NCI-H69 (cell line): ENCODE data around the gene NCBP2L.
"Not testable (repeated sequence)": the region's sequence is repeated elsewhere in the genome, so short reads cannot be mapped to it uniquely, and the experiment has no call there.

Experiments
- DNase-seq: peaks from one replicate; lab custom pipeline; 2025; lab: John Stamatoyannopoulos, UW

Gene NCBP2L

DNA sequence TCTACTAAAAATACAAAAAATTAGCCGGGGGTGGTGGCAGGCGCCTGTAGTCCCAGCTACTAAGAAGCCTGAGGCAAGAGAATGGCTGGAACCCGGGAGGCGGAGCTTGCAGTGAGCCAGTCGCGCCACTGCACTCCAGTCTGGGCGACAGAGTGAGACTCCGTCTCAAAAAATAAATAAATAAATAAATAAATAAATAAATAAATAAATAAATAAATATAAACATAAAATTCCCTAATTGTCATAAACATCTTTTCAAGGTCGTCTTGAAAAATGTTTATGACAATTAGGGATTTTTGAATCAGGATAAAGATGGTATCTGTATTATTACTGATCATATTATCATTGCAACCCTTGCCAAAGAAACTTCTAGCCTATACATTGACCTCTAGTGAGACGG is 32.5 kb downstream of the NCBP2L start:
- DNase-seq = not testable (repeated sequence)

DNA sequence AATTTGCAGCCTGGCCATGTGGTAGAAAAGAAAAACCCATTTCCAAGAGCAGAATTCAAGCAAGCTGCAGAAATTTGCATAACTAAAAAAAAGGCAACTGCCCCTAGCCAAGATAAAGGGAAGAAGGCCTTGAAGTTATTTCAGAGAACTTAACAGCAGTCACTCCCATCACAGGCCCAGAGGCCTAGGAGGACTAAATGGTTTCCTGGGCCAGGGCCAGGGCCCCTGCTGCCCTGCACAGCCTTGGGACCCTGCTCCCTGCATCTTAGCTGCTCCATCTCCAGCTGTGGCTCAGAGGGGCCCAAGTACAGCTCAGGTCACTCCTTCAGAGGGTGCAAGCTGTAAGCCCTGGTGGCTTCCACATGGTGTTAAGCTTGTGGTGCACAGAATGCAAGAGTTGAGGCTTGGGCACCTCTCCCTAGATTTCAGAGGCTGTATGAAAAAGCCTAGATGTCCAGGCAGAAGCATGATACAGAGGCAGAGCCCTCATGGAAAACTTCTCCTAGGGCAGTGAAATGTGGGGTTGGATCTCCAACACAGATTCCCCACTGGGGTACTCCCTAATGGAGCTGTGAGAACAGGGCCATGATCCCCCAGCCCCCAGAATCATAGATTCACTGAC is 41.5 kb downstream of the NCBP2L start:
- DNase-seq = no peak

- no peak for DNase-seq
Measured at GRCh38 chrX:107823042-107823441, 45.5 kb downstream of the NCBP2L start.

DNA sequence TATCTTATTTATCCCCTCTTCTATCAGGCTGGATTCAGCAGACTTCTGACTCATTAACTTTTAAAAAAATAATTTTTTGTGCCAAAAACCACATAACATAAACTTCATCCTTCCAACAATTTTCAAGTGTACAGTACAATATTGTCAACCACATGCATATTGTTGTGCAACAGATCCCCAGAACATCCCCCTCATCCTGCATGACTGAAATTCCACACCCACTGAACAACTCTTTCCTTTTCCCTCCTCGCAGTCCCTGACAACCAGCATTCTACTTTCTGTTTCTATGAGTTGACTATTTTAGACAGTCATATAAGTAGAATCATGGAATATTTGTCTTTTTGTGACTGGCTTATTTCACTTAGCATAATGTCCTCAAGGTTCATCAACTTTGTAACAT is 45.9 kb downstream of the NCBP2L start:
- DNase-seq = no peak

GRCh38 chrX:107825698-107826237 is 48.2 kb downstream of the NCBP2L start, which contains the start of gene MID2:
MID2 (plus strand) TSS chrX:107825866; CDS start chrX:107826427, 561 bp downstream.
- DNase-seq = peak; percentile 60

DNA sequence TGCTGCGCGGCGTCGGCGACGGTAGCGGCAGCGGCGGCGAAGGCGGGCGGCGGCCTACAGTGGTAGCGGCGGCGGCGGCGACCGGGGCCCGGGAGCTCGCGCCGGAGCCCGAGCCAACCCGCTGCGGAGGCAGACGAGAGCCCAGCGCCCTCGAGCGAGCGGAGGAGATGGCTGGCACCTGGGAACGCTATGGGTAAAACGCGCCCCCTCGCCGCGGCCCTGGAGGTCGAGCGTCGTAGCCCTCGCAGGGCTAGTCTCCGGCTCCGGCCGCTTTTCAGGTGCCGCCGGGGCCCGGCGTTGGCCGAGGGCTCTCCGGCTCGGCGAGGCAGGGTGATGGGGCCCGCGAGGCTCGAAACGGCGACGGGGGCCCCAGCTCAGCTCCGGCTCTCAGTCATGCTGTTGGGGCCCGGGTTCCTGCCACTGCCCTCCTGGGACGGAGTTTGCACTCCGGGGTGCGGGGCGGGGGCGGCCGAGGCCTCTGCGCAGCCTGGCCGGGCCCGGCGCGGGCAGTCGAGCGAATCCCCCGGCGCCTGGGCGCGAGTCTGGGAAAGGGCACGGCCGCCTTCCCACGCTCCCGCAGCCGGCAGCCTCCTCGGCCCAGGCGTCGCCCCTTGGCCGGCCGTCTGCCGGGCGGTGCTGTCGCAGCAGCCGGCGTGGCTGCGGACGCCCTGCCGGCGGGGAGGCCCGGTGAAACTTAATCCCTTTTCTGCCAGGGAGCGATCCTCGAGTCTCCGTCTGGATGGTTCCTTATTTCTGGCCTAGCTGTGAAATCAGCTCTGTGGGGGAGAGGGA is 48.9 kb downstream of the NCBP2L start:
- DNase-seq = peak; percentile 43

GRCh38 chrX:107827030-107827831 is 49.7 kb downstream of the NCBP2L start:
- DNase-seq = no peak

DNA sequence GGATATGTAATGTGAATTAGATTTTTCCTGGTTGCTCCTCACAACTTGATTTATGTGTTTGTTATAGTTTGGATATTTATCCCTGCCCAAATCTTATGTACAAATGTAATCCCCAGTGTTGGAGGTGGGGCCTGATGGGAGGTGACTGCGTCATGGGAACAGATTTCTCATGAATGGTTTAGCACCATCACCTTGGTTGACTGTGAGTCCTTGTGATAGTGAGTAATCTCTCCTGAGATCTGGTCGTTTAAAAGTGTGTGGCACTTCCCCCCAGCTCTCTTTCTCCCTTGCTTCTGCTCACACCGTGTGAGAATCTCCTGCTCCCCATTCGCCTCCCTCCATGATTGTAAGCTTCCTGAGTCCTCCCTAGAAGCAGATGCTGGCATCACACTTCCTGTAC is 50.3 kb downstream of the NCBP2L start:
- no peak for DNase-seq

- no peak for DNase-seq
Measured at GRCh38 chrX:107829878-107830277, 52.3 kb downstream of the NCBP2L start.

DNA sequence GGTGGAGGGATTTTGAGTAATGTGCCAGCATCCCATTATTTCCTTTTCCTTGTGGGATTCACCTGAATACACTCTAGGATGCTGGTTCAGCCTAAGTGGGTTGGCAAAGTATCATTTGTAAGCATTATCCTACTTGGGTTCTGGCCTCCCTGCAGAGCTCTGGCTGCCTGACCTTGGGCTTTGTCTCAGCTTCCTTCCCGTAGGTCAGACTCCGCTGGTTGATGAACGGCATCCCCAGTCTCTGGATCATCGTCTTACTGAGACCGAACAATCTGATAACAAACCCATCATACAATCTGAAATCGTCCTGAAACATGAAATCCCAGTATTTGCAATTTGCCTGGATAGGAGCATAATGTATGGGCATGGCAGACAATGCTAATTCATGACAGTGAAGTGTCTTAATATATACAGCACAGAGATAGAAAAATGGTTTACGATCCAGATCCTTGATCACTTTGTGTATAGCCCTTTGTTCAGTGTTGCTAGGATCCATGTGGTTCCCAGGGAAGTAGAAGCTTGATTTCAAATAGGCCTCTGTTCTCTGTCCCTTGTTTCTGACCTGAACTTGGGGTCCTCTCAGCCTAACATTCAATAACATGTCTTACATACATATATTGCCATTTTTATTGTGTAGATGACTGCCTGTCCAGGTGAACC is 53.7 kb downstream of the NCBP2L start:
- DNase-seq = no peak

- no peak for DNase-seq
Measured at GRCh38 chrX:107834275-107835201, 57.0 kb downstream of the NCBP2L start.

DNA sequence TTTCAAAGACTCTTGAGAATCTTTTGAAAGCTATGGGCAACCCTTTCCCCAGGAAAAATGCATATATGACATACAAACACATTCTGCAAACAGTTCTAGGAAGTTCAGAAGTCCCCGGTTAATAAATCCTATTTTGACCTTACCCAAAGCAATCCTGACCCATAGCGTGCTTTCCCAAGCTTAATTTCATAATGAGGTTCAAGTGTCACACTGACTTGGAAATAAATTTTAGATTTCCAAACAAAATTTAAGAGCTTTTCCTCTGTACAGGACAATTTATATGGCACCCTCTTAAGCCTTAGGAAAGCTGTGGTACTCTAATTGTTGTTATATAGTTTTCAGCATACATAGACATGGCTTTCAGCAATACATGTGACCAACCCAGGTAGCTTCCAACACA is 59.4 kb downstream of the NCBP2L start:
- no peak for DNase-seq

GRCh38 chrX:107840971-107841370 is 63.4 kb downstream of the NCBP2L start:
- DNase-seq = no peak

GRCh38 chrX:107842715-107843400 is 65.3 kb downstream of the NCBP2L start:
- DNase-seq = no peak
